CD4-positive, alpha-beta T cell treated with Interleukin-17A for 1 hour (primary cell): ENCODE measurements around the gene HSD11B2.

Source experiments
- DNase-seq: peaks from one replicate; pipeline ENCODE4 v3.0.0-alpha.2; 2020

HSD11B2 gene

GRCh38 chr16:67396159-67397035 is 34.5 kb upstream of the HSD11B2 start:
- no peak for DNase-seq

GRCh38 chr16:67397036-67397801 is 33.7 kb upstream of the HSD11B2 start:
- DNase-seq: no peak

GRCh38 chr16:67397812-67398545 is 32.9 kb upstream of the HSD11B2 start:
- DNase-seq: no peak

- no peak for DNase-seq
Observed at GRCh38 chr16:67398546-67399217, 32.2 kb upstream of the HSD11B2 start.

- peak; percentile 33 for DNase-seq
Observed at GRCh38 chr16:67399218-67399733, 31.6 kb upstream of the HSD11B2 start.

GRCh38 chr16:67399749-67400704 is 30.9 kb upstream of the HSD11B2 start:
- no peak for DNase-seq

- no peak for DNase-seq
Observed at GRCh38 chr16:67400901-67401300, 30.0 kb upstream of the HSD11B2 start.

- no peak for DNase-seq
Observed at GRCh38 chr16:67403976-67404555, 26.9 kb upstream of the HSD11B2 start.

- no peak for DNase-seq
Observed at GRCh38 chr16:67404740-67405226, 26.1 kb upstream of the HSD11B2 start.

GRCh38 chr16:67405336-67405735 is 25.6 kb upstream of the HSD11B2 start:
- DNase-seq: no peak

GRCh38 chr16:67406111-67406971 is 24.6 kb upstream of the HSD11B2 start:
- DNase-seq: no peak

- DNase-seq: no peak
Observed at GRCh38 chr16:67407176-67407787, 23.6 kb upstream of the HSD11B2 start.

- DNase-seq: no peak
Observed at GRCh38 chr16:67407788-67408452, 23.0 kb upstream of the HSD11B2 start.

- DNase-seq: no peak
Observed at GRCh38 chr16:67409631-67410030, 21.3 kb upstream of the HSD11B2 start.

- DNase-seq: no peak
Observed at GRCh38 chr16:67411339-67411738, 19.6 kb upstream of the HSD11B2 start.

- no peak for DNase-seq
Observed at GRCh38 chr16:67412294-67412693, 18.6 kb upstream of the HSD11B2 start.

- no peak for DNase-seq
Observed at GRCh38 chr16:67413978-67414911, 16.7 kb upstream of the HSD11B2 start.
